HG02610 (cell line): ENCODE data around the gene DENND1B.
"Not testable (repeated sequence)": the region's sequence is repeated elsewhere in the genome, so short reads cannot be mapped to it uniquely, and the experiment has no call there.

Experiments used
- ATAC-seq: cut with Tn5 transposase; IDR thresholded peaks from one replicate; pipeline ENCODE4 v1.9.1; 2021; ENCODE audit warnings: mild to moderate bottlenecking, moderate library complexity; ENCODE audit not compliant: unreplicated experiment

Gene DENND1B

DNA sequence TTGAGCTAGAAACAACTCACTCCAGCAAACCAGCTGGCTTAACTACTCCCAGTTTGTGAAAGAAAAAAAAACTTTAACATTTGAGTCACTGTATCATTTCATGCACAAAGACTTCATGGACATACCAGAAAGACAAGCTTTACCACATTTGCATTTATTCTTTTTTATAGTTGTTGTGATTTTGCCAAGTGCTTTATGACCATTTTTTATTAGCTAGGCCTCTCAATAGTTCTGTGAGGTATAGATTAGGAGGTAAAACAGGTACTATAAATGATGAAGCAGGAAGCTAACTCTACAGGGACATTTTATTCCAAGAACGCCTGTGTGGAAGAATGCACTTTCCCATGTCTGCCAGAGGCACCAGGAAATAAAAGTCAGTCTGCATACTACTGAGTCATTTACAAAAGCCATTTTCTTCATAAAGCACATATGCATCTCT, 8.2 kb upstream of the DENND1B start:
- no peak for ATAC-seq

- no peak for ATAC-seq
Observed at GRCh38 chr1:197782722-197783360, 7.6 kb upstream of the DENND1B start.

- ATAC-seq, result no peak
Observed at GRCh38 chr1:197781968-197782721, 6.9 kb upstream of the DENND1B start.

DNA sequence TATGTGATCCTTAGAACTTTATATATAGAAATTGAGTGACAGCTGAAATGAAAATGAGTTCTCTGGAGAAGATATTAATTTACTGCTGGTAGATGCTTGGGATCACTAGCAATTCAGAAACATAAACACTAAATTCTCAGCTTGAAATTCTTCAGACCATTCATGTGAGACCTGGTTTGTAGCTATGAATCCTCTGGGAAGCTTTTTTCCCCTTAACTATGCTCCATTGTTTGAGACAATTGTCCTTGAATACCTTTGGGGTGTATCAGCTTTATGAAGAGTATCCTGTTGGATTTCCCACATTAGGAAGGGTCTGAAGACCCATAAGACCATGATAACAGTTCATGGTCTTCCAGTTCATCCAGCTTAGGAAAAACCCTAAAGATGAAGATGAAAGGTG, 4.6 kb upstream of the DENND1B start:
- ATAC-seq, result no peak

- ATAC-seq, result no peak
Observed at GRCh38 chr1:197778366-197778945, 3.2 kb upstream of the DENND1B start.

- peak; percentile 64 for ATAC-seq
Observed at GRCh38 chr1:197776351-197777105, 1.2 kb upstream of the DENND1B start.

DNA sequence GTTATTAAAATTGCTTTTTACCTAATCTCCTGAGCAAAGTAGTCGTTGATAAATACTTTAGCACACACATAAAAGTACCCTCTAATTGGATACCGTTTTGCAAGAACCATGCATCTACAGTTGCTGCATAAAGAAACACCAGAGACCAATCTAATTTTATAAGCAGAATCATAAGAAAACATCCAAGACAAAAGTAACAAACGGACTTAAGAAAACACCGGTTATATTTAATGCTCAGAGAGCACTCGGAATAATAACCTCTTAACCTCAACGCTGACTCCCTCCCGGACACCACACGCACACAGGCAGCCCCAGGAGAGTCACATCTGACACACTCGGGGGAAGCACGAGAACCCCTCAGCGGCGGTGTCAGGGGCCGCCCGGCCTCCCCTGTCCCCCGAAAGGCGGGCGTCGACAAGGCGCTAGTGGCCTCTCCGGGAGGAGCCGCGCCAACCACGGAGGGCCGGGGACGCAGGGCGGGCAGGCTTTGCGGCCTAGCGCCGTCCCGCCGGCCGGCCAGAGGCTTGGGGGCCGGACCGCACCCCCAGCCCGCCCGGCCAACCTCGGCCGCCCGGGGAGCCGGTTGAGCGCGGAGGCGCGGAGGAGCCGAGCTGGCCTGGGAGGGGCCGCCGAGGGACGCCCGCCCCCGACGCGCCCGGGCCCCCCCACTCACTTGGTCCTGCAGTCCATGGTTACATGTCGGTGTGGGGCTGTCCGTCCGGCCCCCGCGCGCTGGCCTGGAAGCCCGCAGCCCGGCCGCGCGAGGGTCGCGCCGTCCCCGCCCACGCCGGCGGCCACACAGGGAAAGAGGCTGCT, 606 bp downstream of the DENND1B start:
- peak; percentile 25 for ATAC-seq

DNA sequence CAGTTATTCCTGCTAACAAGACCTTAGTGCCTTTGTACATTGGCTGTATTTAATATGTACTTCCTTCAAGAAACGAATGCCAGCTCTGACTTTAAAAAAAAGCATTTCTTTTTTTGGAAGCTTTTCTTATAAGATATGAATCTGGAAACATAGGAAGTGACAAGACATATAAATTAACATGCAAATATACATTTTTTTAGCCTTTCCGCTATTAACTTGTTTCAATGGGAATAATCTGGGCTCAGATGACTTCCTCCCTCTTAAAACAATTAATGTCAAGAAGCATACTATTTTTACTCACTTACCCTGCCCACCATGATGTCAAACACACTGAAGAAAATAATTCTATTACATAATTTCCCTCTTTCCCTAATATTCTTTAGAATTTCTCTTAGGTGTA, 1.4 kb downstream of the DENND1B start:
- no peak for ATAC-seq

DNA sequence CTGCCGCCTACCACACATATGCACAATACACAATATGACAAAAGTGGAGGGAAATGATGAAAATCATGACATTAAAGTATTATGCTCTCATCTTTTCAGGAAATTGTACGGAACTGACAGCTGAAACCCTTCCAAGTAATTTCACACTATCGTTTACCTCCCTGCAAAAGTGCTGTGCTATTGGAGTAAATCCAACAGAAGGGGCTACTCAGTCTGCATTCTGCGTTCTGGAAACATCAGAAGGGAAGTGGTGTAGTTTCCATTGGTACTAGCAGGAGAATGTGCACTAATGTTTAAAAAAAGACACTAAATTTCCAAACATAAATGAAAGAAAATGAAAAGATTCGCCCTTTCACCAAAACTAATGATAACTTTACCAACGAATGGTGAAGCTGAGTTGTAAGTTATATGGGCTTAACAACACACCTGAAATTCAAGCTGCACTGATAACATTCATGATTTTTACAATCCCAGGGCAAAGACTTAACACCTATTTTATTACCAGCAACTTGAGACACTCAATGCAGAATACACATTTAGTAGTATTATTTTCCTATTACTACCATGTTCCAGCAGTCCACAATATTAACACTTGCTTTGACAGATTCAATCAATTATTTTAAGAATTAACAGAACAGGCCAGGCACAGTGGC, 3.2 kb downstream of the DENND1B start:
- ATAC-seq, result no peak

- ATAC-seq, result no peak
Observed at GRCh38 chr1:197771386-197771785, 3.9 kb downstream of the DENND1B start.

DNA sequence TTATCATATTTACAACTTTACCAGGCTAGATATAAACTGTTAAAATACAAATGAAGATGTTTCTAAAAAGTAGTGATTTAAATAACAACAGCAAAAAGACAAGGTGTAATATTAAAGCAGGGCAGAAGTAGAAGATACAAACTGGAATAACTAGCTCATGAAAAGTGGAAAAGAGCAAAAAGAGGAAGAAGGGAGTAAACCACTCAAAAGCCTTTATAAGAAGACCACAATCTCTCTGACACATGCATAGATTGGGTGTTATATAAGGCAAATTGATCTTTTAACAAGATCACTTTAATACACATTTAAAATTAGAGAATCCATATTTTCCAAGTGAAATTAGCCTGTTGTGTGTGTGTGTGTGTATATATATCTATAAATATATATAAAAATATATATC, 5.0 kb downstream of the DENND1B start:
- ATAC-seq, result no peak

DNA sequence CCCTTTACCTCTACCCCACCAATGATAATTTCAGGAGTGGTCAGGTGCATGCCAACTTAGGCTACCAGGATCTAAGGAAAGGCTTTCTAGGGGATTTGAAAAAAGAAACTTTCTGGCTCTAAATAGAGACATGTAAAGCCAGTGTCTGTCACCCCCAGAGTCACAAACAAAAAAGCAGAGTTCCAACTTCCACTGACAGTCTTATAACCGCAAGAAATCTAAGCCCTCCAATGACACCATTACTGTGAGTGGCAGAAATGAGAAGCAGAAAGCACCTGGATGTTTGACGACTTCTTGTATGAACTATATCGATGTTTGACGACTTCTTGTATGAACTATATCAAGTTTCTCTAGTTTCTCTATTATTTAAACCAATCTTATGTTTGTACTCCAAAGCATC, 6.0 kb downstream of the DENND1B start:
- ATAC-seq, result no peak

DNA sequence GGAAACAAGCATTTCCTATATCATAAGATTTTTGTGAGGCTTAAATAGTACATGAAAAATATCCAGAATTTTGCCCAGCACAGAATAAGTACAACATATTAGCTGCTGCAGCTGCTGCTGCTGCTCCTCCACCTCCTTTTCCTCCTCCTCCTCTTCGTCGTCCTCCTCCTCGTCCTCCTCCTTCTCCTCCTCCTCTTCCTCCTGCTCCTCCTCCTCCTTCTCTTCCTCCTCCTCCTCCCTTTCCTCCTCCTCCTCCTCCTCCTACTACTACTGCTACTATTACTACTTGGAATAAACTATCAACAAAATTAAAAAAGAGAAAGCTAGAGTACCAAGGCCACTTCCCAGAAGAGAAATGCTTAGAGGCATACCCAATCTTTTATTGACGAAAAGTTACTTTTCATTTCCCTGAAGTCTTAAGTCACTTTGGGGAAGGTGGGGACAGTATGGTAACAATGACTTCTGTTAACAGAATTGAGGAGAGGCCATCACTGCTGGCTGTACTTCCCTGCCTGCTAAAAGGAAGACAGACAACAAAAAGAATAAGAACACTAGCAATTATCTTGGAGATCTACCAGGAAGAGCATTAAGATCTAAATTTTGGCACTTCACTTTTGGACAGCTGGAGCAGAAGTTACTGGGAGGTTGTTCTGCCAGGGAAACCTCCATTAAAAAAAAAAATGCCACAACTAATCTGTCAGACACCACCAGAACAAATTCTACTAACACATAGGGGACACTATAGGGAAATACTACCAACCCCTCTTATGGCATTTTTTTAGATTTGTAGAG, 7.1 kb downstream of the DENND1B start:
- ATAC-seq, result no peak

DNA sequence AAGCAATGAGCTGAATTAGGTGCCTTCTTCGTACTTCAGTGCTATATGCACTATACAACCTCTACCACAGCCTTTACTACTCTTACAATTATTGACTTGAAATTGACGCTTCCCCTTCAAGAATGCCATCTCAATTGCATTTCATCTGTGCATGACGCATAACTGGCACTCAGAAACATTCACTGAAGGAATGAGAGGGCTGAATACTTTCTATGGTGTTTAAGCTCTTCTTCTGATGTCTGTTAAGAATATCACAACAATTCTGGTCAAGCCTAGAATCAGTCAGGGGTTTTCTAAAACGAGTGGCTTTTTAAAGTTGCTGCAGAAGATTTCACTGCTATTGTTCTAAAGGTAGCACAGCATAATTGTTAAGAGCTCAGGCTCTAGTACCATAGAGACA, 11.5 kb downstream of the DENND1B start:
- no peak for ATAC-seq

- ATAC-seq, result no peak
Observed at GRCh38 chr1:197763307-197763706, 12.0 kb downstream of the DENND1B start.

- ATAC-seq, result no peak
Observed at GRCh38 chr1:197761654-197762053, 13.6 kb downstream of the DENND1B start.

DNA sequence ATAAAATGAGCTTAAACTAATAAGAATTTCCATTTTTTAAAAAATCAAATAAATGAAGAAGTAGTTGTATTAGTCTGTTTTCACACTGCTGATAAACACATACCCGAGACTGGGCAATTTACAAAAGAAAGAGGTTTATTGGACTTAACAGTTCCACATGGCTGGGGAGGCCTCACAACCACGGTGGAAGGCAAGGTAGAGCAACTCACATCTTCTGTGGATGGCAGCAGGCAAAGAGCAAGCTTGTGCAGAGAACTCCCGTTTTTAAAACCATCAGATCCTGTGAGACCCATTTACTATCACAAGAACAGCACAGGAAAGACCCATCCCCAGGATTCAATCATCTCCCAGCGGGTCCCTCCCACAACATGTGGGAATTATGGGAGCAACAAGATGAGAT, 19.7 kb downstream of the DENND1B start:
- not testable (repeated sequence) for ATAC-seq

- ATAC-seq, result not testable (repeated sequence)
Observed at GRCh38 chr1:197752652-197753164, 22.6 kb downstream of the DENND1B start.

GRCh38 chr1:197750366-197750765, 24.9 kb downstream of the DENND1B start:
- ATAC-seq, result no peak
